HG03354 (cell line): Measurements from ENCODE around the gene ATG14.
"Not testable (repeated sequence)": the region's sequence is repeated elsewhere in the genome, so short reads cannot be mapped to it uniquely, and the experiment has no call there.

Source experiments
- ATAC-seq: cut with Tn5 transposase; IDR thresholded peaks from one replicate; pipeline ENCODE4 v1.9.1; 2021; ENCODE audit warnings: mild to moderate bottlenecking; ENCODE audit not compliant: unreplicated experiment, poor library complexity, severe bottlenecking

ATG14 gene

GRCh38 chr14:55355922-55356321 lies 55.7 kb downstream of the ATG14 start:
- no peak for ATAC-seq

DNA sequence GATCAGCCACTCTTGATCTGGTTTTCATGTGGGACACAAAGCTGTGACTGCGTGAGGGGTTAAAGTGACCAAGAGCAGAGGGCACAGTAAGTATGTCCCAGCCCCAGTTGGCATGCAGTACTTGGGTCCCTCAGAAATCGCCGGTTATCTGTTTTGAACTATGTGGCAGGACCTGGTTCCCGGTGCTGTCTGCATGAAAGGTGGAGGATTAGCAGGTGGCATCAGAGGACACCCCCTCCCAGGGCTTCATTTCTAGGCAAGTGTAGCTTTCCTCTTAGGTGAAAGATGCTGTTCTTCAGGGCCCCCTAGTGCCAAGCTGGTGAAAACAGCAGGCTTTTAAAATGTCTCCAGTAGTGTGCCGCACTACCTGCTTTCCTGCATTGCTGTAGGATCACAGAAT lies 57.1 kb downstream of the ATG14 start:
- peak; percentile 85 for ATAC-seq

GRCh38 chr14:55353686-55354467 lies 57.8 kb downstream of the ATG14 start:
- no peak for ATAC-seq

DNA sequence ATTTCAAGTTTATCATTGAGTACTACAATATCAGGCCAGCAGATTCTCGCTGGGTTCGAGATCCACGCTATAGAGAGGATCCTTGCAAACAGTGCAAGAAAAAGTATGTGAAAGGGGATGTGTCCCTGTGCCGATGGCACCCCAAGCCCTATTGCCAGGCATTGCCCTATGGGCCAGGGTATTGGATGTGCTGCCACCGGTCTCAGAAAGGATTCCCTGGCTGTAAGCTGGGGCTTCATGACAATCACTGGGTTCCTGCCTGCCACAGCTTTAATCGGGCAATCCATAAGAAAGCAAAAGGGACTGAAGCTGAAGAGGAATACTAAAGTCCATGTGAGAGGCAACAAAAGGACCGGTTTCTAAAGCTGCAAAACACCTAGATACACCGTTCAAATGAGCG lies 59.4 kb downstream of the ATG14 start:
- no peak for ATAC-seq

DNA sequence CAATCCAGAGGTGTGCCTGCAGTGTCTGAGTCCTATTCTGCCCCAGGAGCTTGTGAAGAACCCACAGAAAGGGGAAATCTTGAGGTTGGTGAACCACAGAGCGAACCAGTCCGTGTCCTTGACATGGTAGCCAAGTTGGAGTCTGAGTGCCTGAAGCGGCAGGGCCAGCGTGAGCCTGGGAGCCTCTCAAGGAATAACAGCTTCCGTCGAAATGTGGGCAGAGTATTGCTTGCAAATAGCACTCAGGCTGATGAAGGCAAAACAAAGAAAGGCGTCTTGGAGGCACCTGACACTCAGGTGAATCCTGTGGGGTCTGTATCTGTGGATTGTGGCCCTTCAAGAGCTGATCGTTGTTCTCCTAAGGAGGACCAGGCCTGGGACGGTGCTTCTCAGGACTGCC lies 60.5 kb downstream of the ATG14 start:
- ATAC-seq: no peak

DNA sequence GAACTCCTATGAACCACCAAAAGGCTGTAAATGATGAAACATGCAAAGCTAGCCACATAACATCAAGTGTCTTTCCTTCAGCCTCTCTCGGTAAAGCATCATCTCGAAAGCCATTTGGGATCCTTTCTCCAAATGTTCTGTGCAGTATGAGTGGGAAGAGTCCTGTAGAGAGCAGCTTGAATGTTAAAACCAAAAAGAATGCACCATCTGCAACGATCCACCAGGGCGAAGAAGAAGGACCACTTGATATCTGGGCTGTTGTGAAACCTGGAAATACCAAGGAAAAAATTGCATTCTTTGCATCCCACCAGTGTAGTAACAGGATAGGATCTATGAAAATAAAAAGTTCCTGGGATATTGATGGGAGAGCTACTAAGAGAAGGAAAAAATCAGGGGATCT lies 61.2 kb downstream of the ATG14 start:
- ATAC-seq: no peak

- no peak for ATAC-seq
These were observed 62.1 kb downstream of the ATG14 start for GRCh38 chr14:55349565-55349964.

DNA sequence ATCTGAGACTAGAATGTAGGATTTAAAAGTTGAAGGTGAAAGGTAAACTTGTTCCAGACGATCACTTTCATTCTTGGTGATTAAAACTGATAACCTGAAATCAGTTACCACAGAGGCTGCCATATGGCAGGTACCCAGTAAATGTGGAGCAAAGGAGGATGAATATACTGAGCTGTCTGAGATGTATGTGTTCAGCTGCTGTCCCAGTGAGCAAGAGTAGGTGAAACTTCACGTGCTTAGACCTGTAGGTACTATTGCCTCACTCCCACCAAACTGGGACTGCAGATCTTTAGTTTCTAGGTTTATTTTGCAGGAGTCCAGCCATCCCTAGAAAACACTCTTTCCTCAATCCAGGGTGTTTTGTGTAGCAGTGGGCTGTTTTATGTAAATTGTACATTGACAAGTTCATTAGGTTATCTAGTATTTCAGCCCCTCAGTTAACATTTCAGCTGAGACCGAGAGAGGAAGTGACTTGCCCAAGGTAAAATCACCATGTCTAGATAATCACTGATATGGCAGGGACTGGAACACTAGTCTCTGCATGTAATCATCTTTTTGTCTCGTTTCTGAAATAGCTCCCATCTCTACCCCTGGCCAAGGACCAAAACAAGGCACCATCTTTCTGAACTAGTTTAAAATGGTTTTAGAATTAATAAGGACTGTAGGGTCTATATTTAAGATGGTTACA lies 62.7 kb downstream of the ATG14 start:
- no peak for ATAC-seq

- no peak for ATAC-seq
These were observed 63.9 kb downstream of the ATG14 start for GRCh38 chr14:55347748-55348147.

- no peak for ATAC-seq
These were observed 64.6 kb downstream of the ATG14 start for GRCh38 chr14:55347040-55347439.

- not testable (repeated sequence) for ATAC-seq
These were observed 67.0 kb downstream of the ATG14 start for GRCh38 chr14:55344582-55345163.

DNA sequence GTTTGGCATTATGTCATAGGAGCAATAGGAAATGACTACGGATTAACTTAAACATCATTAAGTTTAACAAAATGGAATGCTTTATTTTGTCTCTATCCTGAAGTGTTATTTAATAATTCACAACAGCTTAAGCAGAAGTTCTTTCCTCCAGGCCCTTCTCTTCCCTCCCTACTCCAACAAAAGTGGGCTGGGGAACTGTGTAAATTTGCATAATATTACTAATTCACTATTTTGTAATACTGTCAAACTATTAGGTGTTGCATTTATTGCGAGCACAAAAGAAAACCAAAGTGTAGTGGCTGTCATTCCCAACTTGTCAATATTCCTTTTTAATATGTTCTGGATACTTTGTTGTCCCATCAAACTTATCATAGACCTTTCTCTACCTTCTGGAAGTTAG lies 69.8 kb downstream of the ATG14 start:
- no peak for ATAC-seq

DNA sequence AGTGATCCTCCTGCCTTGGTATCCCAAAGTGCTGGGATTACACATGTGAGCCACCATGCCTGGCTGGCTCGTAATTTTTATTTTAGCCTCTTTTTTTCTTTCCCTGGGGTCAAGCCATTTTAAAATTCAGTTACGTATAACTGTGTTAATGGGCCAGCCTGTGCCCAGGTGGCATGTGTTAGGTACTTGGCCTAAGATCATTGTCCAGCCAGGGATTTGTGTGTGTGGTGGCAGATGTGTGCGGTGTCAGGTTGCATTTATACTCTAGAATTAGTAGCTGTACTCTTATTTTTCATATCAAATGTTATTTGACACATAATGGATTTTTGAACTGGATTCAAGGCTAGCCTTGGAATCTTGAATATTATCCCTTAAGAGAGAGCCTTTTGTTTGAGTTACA lies 71.1 kb downstream of the ATG14 start:
- no peak for ATAC-seq

DNA sequence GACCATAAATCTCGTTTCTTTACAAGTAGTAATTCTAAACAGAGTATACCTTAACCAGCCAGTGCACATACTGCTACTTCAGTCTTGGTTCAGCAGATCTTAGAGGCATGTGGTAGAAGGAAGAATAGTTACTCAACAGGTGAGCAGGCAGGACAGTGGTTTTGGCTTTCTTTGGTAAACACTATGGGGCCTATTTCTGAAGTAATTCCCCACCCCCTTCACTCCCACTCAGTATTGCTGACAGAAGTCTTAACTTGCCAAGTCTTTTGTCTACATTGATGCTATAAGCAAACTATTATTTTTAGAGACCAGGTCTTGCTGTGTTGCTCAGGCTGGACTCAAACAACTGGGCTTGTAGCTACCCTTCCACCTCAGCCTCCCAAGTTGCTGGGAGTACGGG lies 71.9 kb downstream of the ATG14 start:
- no peak for ATAC-seq

DNA sequence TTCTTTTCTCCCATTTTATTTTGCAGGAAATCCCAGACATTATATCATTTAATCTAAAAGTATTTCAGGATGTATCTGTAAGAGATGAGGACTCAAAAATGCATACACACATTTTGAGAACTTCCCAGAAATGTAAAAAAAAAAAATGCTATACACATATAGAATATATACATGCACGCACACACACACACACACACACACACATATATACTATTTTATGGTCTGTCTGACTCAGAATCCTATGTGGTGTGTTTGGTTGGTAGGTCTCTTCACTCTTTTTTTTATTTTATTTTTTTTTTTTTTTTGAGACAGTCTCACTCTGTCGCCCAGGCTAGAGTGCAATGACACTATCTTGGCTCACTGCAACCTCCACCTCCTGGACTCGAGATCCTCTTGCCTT lies 74.9 kb downstream of the ATG14 start:
- no peak for ATAC-seq

- no peak for ATAC-seq
These were observed 75.5 kb downstream of the ATG14 start for GRCh38 chr14:55336162-55336561.

- ATAC-seq: peak; percentile 57
These were observed 77.7 kb downstream of the ATG14 start for GRCh38 chr14:55333711-55334485.

- peak; percentile 77 for ATAC-seq
These were observed 78.7 kb downstream of the ATG14 start for GRCh38 chr14:55332654-55333570.

DNA sequence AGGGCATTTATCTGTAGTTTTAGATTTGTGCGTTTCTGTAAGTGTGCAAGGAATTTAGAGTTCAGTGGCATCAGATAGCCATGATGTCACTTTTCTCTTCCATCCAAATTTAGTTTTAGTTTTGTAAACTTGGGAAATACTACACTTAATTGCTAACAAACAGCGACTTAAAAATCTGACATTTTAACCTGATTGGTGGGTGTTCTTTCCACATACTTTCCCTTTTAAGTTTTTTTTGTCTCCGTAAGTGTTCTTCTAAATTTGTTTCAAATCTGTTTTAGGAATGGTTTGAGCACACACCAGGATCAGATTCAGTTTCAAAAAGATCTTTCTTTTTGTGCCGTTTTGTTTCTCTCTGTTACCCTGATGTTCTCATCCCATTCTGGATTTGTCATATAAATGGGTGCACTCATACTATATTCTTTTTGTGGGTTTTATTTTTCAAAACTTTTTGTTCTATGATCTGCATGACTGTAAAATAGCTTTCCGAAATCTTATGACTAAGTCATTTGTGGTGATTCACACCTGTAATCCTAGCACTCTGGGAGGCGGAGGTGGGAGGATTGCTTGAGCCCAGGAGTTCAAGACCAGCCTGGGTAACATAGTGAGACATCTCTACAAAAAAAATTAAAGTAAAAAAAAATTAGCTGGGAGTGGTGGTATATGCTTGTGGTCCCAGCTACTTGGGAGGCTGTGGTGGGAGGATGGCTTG lies 81.5 kb downstream of the ATG14 start:
- ATAC-seq: no peak
